Subcutaneous adipose tissue (tissue), 4 donors: Measurements from ENCODE around the gene SFI1. TPM values are rescaled to one million over a fixed set of nuclear protein-coding genes. Genes with fewer than 3 reads are reported as not detected.

Experiments
- total RNA-seq, 4 donors: library from RNA; depleted of rRNA; stranded (reverse); fragments of >200 nt; gene quantifications; one replicate each; pipeline ENCODE4 v1.1.0, GENCODE V29; 2016
- TF ChIP-seq, protein P1 (sequence below): fragments of 450-650 bp; IDR thresholded peaks from one replicate; pipeline ENCODE4 v1.5.1; 2016; ENCODE audit warnings: low read depth, mild to moderate bottlenecking, control low read depth, antibody characterized with exemption, moderate library complexity

Gene SFI1
- total RNA-seq, 4 donors from 2014 or later = 7.8 to 28.3 (median 23.2) TPM

- TF ChIP-seq, protein P1, sequence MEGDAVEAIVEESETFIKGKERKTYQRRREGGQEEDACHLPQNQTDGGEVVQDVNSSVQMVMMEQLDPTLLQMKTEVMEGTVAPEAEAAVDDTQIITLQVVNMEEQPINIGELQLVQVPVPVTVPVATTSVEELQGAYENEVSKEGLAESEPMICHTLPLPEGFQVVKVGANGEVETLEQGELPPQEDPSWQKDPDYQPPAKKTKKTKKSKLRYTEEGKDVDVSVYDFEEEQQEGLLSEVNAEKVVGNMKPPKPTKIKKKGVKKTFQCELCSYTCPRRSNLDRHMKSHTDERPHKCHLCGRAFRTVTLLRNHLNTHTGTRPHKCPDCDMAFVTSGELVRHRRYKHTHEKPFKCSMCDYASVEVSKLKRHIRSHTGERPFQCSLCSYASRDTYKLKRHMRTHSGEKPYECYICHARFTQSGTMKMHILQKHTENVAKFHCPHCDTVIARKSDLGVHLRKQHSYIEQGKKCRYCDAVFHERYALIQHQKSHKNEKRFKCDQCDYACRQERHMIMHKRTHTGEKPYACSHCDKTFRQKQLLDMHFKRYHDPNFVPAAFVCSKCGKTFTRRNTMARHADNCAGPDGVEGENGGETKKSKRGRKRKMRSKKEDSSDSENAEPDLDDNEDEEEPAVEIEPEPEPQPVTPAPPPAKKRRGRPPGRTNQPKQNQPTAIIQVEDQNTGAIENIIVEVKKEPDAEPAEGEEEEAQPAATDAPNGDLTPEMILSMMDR = no peak
These were observed 34.6 kb upstream of the SFI1 start for GRCh38 chr22:31461699-31462098.

DNA sequence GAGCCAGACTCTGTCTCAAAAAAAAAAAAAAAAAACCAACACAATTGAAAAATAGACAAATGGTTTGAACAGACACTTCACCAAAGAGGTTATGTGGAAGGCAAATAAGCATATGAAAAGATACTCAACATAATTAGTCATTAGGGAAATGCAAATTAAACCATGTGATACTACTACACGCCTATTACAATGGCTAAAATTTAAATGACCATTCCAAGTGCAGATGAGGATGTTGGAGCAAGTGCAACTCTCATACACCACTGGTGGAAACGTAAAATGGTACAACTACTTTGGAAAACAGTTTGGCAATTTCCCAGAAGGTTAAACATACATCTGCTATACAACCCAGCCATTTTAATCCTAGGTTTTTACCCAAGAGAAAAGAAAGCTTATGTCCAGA, 31.0 kb upstream of the SFI1 start:
- TF ChIP-seq, protein P1 = no peak

DNA sequence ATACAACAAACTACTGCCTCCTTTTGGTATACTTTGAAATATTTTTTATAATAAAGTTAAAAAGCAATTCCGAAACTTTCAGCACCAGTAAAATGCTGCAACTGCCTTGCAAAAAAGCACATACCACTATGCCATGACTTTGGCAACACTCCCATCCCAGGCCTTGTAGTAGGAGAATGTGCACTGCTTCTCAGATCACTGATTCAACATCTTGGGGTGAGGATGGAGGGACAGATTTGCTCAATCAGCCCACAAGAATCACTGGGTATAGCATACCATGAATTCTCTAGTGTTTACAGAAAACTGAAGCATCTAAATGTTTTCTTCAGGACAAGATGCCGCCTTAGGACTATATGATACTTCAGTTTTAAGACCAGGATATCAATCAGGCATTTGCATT, 21.6 kb upstream of the SFI1 start:
- TF ChIP-seq, protein P1 = no peak

GRCh38 chr22:31475800-31476199, 20.5 kb upstream of the SFI1 start:
- TF ChIP-seq, protein P1 = no peak

GRCh38 chr22:31477329-31477728, 19.0 kb upstream of the SFI1 start:
- TF ChIP-seq, protein P1 = no peak

DNA sequence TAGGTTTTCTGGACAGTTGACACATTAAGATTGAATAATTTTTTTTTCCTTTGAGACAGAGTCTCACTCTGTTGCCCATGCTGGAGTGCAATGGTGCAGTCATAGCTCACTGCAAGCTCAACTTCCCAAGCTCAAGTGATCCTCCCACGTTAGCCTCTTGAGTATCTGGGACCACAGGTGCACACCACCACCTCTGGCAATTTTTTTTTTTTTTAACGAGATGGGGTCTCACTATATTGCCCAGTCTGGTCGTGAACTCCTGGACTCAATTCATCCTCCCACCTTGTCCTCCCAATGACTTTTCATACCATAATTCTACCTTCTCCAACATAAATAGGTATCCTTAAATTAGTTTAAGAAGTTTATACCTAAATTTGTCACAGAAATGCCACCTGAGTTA, 15.2 kb upstream of the SFI1 start:
- TF ChIP-seq, protein P1 = no peak

- TF ChIP-seq, protein P1 = no peak
These were observed 9.4 kb upstream of the SFI1 start for GRCh38 chr22:31486951-31487350.
